GM13977 (cell line): ENCODE measurements around the gene TMEM248.
"Not testable (repeated sequence)": the region's sequence is repeated elsewhere in the genome, so short reads cannot be mapped to it uniquely, and the experiment has no call there.

ENCODE experiments used
- DNase-seq: peaks from one replicate; pipeline ENCODE4 v3.0.0; 2012; ENCODE audit warnings: low spot score
- in situ Hi-C: fragments of 300-500 bp; cut with MboI; formaldehyde crosslinking; loops from one replicate; pipeline ENCODE4 v1.12.0; 2022; ENCODE audit warnings: low sequenced_read_pairs, low pct_unique_long_range_greater_than_20kb, mixed read lengths, inconsistent platforms; ENCODE audit not compliant: unreplicated experiment
- TF ChIP-seq, protein P1 (sequence below): IDR thresholded peaks from 2 replicates; pipeline ENCODE4 v1.5.1; 2012; ENCODE audit warnings: mild to moderate bottlenecking, control low read depth; ENCODE audit not compliant: insufficient read depth; ENCODE audit errors: extremely low read depth, missing control alignments

TMEM248 gene

DNA sequence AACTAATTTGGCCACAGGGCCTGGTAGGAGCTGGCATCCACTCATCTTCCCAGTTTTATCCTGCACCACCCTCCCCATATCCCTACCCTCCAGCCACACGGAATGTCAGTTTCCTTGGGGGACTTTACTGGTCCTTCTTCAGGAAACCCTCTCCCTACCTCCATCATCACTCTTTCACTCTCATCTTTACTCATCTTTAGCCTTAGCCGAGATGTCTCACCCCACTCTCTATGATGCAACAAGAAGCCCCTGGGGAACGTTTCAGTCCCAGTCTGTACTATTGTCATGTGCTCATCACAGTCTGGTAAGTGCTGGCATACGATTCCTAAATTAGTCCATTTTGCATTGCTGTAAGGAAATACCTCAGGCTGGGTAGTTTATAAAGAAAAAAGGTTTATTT, 34.9 kb upstream of the TMEM248 start:
- in situ Hi-C loops: no loop called here
- no peak for DNase-seq
- TF ChIP-seq, protein P1, sequence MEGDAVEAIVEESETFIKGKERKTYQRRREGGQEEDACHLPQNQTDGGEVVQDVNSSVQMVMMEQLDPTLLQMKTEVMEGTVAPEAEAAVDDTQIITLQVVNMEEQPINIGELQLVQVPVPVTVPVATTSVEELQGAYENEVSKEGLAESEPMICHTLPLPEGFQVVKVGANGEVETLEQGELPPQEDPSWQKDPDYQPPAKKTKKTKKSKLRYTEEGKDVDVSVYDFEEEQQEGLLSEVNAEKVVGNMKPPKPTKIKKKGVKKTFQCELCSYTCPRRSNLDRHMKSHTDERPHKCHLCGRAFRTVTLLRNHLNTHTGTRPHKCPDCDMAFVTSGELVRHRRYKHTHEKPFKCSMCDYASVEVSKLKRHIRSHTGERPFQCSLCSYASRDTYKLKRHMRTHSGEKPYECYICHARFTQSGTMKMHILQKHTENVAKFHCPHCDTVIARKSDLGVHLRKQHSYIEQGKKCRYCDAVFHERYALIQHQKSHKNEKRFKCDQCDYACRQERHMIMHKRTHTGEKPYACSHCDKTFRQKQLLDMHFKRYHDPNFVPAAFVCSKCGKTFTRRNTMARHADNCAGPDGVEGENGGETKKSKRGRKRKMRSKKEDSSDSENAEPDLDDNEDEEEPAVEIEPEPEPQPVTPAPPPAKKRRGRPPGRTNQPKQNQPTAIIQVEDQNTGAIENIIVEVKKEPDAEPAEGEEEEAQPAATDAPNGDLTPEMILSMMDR: no peak

DNA sequence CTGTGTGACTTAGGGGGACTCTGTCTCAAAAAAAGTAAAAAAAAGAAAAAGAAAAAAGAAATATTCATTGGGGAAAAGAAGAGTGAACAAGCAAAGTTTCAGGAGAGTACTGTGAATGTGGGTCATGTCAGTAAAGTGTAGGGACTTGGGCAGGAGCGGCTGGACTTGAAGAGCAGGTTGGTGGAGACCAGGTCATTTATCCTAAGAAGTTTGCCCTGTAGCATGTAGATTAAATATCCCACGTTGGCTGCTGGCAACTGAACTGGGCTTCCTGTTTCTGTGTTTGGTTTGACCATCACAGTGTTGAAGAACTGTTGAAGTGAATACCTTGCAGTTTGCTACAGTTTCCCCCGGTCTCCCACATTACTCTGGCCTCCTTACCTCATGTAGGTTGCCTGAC, 32.8 kb upstream of the TMEM248 start:
- DNase-seq, in situ Hi-C loops: not testable (repeated sequence)

DNA sequence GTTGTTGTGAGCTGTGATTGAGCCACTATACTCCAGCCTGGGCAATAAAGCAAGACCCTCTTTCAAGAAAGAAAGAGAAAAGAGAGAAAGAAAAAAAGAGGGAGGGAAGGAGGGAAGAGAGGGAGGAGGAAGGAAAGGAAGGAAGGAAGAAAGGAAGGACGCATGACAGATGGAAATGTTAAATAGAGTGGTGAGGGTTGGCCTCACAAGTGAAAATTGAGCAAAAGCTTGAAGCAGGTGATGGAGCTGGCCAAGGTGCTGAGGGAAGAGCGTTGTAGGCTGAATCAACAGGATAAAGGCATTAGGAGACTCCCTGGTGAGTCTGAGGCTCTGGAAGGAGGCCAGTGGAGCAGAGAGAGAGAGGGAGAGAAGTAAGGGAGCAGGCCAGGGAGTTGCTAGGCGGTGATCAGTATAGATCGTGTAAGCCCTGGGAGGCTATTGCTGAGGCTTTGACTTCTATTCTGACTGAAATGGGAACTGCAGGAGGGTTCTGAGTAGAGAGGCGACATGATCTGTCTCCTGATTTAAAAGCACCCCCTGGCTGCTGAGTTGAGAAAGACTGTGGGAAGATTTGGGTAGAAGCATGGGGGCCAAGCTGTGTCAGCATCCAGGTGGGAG, 26.5 kb upstream of the TMEM248 start:
- in situ Hi-C loops: no loop called here
- DNase-seq: no peak
- TF ChIP-seq, protein P1: peak; percentile 28

DNA sequence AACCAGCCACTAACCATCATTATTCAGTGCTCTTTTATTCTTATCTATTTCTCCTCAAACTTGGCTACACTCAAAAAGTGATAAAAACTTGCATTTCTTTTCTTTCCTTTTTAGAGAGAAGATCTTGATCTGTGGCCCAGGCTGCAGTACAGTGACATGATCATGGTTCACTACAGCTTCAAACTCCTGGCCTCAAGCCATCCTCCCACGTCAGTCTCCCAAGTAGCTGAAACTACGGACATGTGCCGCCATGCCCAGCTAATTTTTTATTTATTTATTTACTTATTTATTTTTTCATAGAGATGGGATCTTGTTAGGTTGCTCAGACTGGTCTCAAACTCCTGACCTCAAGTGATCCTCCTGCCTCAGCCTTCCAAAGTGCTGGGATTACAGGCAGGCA, 24.6 kb upstream of the TMEM248 start:
- in situ Hi-C loops: no loop called here
- DNase-seq: no peak
- TF ChIP-seq, protein P1: no peak

DNA sequence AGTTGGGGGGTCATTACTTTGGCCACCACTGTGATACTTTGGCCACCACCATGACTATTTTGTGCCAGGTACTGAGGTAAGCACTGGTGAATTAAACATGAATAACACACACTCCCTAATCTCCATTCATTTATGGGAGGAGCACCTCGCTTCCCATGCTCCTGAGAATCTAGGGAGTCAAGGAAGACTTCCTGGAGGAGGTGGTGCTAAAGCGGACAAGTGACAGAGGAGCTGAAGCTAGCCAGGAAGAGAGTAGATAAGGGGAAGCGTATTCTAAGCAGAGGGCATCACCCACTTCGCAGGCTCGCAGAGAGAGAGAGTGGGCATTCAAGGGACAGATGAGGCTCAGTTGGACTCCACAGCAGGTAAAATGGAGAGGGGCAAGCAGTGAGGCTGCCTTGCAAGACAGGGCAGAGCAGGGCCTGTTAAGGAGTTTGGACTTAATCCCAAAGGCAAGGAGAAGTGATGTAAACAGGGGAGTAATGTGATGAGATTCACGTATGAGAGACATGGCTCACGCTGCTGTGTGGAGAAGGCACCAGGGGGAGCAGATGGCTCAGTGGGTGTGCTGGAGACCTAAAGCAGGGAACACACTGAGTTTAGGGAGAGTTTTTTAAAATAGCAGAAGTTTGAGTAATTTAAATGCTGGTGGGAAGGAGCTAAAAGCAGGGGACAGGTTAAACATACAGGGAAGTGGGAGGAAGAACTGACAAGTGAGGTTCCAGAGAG, 21.3 kb upstream of the TMEM248 start:
- in situ Hi-C loops: no loop called here
- no peak for DNase-seq
- TF ChIP-seq, protein P1: no peak

DNA sequence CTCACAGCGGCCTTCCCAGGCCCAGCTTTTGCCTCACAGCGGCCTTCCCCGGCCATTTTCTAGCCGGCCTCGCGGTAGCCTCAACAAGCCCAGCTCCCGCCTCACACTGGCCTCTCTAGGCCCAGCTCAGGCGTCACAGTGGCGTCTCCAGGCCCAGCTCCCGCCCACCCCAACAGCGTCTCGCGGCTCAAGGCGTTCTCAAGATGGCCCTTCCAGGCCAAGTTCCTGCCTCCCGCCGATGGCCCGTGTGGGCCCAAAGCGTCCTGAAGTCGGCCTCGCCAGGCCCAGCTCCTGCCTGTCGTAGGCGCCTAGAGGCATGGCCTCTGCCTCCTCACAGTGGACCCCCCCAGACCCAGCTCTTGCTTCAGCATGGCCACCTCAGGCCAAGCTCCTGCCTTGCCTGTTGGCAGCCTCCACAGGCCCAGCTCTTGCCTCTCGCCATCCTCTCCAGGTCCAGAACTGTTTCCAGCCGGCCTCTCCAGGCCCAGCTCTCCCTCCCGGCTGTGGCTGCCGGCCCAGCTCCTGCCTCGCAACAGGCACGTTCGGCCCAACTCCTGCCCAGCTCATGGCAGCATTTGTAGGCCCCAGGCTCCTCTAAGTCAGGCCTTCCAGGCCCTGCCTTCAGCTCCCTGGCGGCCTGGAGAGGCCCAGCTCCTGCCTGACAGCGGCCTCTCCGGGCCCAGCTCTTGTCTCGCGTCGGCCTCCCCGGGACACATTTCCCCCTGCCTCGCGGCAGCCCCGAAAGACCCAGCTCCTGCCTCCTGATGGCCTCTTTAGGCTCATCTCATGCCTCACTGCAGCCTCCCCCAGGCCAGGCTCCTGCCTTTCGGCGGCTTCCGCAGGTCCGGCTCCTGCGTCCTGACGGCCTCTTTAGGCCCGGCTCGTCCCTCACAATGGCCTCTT, 18.8 kb upstream of the TMEM248 start:
- in situ Hi-C loops: no loop called here
- DNase-seq: no peak
- TF ChIP-seq, protein P1: no peak

DNA sequence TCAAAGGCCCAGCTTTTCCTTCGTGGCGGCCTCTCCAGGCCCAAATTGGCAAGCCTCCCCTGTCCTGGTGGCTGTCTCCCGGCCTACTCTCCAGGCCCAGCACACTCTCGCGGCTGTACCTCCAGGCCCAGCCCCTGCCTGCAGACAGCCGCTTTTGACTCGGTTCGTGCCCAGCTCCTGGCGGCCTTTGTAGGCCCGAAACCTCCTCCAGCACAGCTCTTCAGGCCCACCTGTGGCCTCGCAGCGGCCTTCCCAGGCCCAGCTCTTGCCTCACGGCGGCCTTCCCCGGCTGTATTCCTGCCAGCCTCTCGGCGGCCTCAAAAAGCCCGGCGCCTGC, 18.2 kb upstream of the TMEM248 start:
- in situ Hi-C loops: no loop called here
- DNase-seq: no peak
- TF ChIP-seq, protein P1: no peak
